Inferior parietal cortex (tissue), 1 donor: ENCODE data around the gene SERP1.
"Not testable (repeated sequence)": the region's sequence is repeated elsewhere in the genome, so short reads cannot be mapped to it uniquely, and the experiment has no call there.

Experiments used
- DNase-seq: peaks from one replicate; pipeline ENCODE4 v3.0.0-alpha.2; 2016; ENCODE audit errors: extremely low spot score

SERP1 gene

DNA sequence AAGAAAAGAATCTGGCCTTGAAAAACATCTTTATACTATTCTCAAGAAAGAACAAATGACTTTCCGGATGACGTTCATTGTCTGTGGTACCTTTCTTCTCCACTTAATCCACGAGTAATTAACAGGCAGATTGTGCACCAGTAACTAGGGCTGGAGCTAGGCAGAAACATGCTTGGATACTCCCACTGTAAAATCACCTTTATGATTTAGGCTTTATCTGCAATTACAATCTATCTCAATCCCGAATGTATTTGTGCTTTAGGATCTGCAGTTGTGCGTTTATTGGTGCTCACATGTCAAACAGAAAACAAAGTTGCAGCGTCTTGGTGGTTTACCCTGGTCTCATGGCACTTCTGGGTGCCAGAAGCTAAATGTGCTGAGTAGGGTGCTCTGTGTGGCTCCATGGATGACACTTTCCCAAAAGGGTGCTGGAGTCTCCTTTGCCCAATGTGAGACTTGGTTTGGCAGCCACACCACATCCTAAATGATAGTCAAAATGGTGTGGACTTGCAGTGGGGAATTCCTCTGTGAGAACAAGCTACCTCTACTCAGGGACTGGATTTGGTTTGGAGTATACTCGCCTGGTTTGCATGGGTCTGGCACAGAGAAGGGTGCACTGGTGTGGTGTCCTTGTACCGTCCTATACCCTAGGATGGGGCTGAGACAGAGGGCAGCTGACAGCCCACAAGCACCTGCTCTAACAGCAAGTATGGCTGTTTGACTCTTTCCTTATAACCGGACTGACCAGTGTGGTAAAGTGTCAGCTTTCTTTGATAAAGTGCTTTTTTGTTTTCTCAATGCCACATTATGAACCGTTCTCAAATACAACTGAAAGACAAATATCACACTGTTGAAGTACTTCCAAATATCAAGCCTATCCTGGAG lies 7.7 kb downstream of the SERP1 start:
- DNase-seq = no peak

DNA sequence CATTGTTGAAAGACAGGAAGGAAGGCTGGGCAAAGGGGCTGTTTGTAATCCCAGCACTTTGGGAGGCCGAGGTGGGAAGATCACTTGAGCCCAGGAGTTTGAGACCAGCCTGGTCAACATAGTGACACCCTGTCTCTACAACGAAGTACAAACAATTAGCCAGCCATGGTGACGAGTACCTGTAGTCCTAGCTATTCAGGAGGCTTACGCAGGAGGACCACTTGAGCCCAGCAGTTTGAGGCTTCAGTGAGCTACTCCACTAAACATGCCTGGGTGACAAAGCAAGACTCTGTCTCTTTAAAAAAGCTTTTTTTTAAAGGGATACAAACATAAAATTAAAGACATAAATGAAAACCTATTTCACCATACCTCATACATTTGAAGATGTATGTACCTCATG lies 11.1 kb downstream of the SERP1 start:
- DNase-seq = no peak

GRCh38 chr3:150531775-150532174 lies 14.5 kb downstream of the SERP1 start:
- no peak for DNase-seq

DNA sequence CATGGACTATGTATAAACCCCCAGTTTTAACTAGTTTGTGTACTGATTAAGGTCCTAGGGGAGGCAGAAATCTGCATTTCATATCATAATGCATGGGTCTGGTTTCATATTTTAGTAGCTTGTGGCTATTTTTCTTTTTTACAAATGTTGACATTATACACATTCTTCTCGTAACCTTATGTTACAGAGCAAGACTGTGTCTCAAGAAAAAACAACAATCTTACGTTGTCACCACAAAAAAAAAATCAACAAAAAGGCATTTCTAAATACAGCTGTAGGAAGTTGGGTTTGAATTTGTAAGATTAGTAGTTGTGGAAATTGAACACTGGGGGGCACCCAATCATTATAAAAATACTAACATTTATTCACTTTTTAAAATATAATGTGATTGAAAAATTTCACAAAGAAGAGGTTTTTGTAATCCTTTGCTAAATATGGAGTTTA lies 17.9 kb downstream of the SERP1 start:
- no peak for DNase-seq

- no peak for DNase-seq
These were observed 18.6 kb downstream of the SERP1 start for GRCh38 chr3:150527464-150528255.

DNA sequence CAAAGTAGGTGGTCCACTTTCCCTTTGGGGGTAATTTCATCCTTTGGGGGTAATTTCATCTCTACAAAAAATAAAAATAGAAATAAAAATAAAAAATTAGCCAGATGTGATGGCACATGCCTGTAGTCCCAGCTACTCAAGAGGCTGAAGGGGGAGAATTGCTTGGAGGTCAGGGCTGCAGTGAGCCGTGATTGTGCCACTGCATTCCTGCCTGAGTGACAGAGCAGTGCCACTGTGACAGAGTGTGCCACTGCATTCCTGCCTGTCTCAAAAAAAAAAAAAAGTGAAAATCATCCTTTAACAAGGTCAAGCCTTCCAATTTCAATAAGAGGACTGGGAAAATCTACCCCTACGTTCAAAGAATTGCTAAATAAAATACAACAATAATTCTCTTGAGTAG lies 22.8 kb downstream of the SERP1 start:
- no peak for DNase-seq

DNA sequence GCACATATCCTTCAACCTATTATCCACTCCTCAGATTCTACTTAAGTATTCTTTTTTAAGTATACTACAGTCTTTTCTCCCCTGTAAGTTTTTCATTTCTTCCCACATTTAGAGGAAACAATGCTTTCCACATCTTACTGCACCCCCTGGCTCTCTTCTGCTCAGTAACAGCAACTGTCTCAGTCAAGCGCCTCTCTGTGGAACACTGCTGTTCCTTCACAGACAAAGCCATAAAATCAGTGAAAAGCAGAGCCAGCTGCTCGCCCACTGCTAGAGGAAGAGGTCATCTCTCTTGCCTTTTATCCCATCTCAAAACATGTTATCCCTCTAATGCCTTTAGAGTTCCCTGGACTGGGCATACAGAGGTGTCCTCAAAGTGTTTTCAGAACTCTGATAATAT lies 24.8 kb downstream of the SERP1 start:
- DNase-seq = no peak

DNA sequence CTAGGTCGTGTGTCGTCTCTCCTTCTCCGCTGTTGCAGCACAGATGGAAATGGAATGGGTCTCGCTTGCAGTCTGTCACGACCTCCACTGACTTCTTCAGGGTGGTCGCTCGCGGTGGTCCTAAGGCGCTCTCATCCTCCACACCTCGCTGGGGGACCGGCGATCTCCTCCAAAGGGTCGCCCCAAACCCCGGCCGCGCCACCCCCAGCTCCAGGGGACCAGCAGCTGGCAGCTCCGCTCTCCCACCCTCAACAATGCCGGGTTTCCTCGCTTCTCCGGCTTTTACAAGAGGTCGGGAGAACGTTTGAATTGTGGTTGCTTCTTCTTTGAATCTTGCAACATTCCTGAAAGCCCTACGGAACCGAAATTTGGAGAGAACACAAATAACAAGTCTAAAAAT lies 25.9 kb downstream of the SERP1 start:
- DNase-seq = no peak

GRCh38 chr3:150519026-150519425 lies 27.3 kb downstream of the SERP1 start:
- DNase-seq = no peak

GRCh38 chr3:150515210-150515609 lies 31.1 kb downstream of the SERP1 start:
- no peak for DNase-seq

DNA sequence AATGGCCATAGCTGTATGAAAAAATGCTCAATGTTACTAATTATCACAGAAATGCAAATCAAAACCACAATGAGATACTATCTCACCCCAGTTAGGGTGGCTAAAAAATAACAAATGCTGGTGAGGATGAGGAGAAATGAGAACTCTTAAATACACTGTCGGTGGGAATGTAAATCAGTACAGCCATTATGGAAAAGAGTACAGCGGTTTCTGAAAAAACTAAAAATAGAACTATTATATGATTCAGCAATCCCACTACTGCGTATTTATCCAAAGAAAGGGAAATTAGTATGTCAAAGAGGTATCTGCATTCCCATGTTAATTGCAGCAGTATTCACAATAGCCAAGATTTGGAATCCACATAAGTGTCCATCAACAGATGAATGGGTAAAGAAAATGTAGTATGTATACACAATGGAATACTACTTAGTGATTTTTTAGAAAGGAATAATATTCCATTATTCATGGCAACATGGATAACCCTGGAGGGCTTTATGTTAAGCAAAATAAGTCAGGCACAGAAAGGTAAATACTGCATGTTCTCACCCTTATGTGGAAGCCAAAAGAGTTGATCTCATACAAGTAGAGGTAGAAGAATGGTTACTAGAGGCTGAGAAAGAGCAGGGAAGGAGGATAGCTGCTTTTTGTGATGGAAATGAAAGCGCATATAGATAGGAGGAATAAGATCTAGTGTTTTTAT lies 35.0 kb downstream of the SERP1 start:
- no peak for DNase-seq

DNA sequence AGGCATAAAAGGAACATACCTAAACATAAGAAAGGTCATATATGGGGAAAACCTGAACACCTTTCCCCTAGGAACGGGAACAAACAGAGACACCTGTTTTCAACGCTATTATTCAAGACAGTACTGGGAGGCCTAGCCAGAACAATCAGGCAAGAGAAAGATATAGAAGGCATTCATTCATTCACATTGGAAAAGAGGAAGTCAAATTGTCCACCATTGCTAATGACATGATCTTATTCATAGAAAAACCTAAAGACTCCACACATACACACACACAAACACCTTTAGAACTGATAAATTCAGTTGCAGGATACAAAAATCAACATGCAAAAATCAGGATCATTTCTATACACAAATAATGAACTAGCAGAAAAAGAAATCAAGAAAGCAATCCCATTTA lies 36.5 kb downstream of the SERP1 start:
- DNase-seq = no peak

- DNase-seq = no peak
These were observed 37.9 kb downstream of the SERP1 start for GRCh38 chr3:150508401-150508800.

- DNase-seq = no peak
These were observed 41.8 kb downstream of the SERP1 start for GRCh38 chr3:150504483-150504882.

- no peak for DNase-seq
These were observed 42.7 kb downstream of the SERP1 start for GRCh38 chr3:150503402-150504099.

DNA sequence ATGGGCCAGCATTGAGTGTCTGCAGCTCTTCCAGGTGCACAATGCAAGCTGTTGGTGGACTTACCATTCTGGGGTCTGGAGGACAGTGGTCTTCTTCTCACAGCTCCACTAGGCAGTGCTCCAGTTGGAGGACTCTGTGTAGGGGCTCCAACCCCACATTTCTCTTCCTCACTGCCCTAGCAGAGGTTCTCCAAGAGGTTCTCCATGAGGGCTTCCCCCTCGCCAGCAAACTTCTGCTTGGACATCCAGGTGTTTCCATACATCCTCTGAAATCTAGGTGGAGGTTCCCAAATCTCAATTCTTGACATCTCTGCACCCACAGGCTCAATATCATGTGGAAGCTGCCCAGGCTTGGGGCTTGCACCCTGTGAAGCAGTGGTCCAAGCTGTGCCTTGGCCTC lies 45.3 kb downstream of the SERP1 start:
- not testable (repeated sequence) for DNase-seq

- no peak for DNase-seq
These were observed 48.3 kb downstream of the SERP1 start for GRCh38 chr3:150497956-150498355.

- peak; percentile 91 for DNase-seq
These were observed 50.6 kb downstream of the SERP1 start for GRCh38 chr3:150495563-150496168.

DNA sequence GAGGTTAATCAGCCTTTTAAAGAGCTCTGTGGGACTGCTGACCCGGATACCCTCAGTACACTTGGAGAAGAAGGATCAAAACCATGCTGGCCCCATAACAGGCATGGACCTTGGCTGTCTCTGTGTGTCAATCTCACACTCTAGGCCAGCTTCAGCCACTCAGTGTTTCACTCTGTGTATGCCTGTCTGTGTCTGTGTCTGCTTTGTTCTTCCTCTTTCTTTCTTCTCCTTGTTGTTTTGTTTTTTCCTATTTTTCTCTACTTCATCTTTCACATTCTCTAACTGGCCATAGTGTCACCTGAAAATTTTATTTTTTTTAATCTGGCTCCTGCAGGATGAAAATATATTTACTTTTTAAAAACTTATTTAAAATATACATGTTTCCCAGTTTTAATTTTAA lies 51.1 kb downstream of the SERP1 start:
- no peak for DNase-seq

GRCh38 chr3:150494411-150494977 lies 51.8 kb downstream of the SERP1 start:
- no peak for DNase-seq
